Fibroblast of lung (primary cell): ENCODE results near the gene AKAP9.
"Not testable (repeated sequence)": the region's sequence is repeated elsewhere in the genome, so short reads cannot be mapped to it uniquely, and the experiment has no call there.

Experiments used
- EZH2 ChIP-seq: IDR thresholded peaks from 2 replicates; pipeline ENCODE4 v1.5.1; 2012; ENCODE audit warnings: low read length, control low read depth, mild to moderate bottlenecking; ENCODE audit errors: missing control alignments
- TF ChIP-seq, protein P1 (sequence below), 2 donors: IDR thresholded peaks in 1 of 2; conservative IDR thresholded peaks in 1 of 2; 1 replicate in 1 of 2; 2 replicates in 1 of 2; pipeline ENCODE4 v1.5.1; 2011 to 2012; ENCODE audit warnings: low read length in 2 of 2, control low read depth in 1 of 2, inconsistent platforms in 1 of 2, low read depth in 1 of 2, mild to moderate bottlenecking in 1 of 2

- TF ChIP-seq, protein P1, sequence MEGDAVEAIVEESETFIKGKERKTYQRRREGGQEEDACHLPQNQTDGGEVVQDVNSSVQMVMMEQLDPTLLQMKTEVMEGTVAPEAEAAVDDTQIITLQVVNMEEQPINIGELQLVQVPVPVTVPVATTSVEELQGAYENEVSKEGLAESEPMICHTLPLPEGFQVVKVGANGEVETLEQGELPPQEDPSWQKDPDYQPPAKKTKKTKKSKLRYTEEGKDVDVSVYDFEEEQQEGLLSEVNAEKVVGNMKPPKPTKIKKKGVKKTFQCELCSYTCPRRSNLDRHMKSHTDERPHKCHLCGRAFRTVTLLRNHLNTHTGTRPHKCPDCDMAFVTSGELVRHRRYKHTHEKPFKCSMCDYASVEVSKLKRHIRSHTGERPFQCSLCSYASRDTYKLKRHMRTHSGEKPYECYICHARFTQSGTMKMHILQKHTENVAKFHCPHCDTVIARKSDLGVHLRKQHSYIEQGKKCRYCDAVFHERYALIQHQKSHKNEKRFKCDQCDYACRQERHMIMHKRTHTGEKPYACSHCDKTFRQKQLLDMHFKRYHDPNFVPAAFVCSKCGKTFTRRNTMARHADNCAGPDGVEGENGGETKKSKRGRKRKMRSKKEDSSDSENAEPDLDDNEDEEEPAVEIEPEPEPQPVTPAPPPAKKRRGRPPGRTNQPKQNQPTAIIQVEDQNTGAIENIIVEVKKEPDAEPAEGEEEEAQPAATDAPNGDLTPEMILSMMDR (conservative IDR thresholded peaks at IDR 0.05 in 1 of 2, IDR thresholded peaks at IDR 0.05 in 1 of 2; ENCODE audit: low read depth in 1 of 2, low read length in 2 of 2), result not testable (repeated sequence)
- not testable (repeated sequence) for TF ChIP-seq EZH2
Observed at GRCh38 chr7:92026635-92027034, 86.0 kb downstream of the AKAP9 start.
